Choroid plexus epithelial cell (primary cell): Measurements from ENCODE around the gene FLYWCH1.

Source experiments
- DNase-seq: peaks from one replicate; pipeline ENCODE4 v3.0.0-alpha.2; 2010; ENCODE audit warnings: low read depth
- H3K4me3 ChIP-seq: 2 replicates; pipeline ENCODE4 v1.5.1; 2011; ENCODE audit warnings: low read depth, mild to moderate bottlenecking, control low read depth, low read length, moderate library complexity
- CTCF ChIP-seq: conservative IDR thresholded peaks from 2 replicates; pipeline ENCODE4 v1.5.1; 2011; ENCODE audit warnings: low read depth, mild to moderate bottlenecking, control low read depth, inconsistent platforms, low read length, moderate library complexity

The FLYWCH1 gene

DNA sequence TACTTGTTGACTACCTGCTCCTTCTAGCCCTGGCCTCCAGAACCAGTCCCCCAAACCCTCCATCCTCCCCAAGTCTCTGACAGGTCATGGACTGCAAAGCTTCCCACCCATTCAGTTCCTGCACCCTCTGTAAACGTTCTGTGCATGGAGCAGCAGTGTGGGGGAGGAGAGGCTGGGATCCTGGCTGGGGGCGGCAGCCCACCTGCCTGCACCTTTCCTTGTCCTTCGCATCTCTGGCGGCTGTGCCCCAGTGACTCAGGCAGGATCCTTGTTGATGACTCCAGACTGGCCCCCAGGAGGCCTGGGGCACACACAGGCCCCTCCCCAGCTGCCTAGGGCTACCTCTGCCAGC is 70.1 kb downstream of the FLYWCH1 start:
- no peak for DNase-seq
- TF ChIP-seq CTCF: no peak
- no peak overlapping the region for H3K4me3 ChIP-seq

DNA sequence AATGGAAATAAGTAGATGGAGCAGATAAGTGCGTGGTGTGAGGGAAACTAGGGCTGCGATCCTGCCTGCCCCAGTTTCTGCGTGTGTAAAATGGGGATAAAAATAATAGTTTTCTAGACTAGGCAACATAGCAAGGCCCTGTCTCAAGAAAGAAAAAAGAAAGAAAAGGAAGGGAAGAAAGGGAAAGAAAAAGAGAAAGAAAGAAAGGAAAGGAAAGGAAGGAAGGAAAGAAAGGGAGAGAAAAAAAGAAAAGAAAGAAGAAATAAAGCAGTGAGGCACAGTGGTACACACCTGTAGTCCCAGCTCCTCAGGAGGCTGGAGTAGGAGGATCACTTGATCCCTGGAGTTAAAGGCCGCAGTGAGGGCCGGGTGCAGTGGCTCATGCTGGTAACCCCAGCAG is 70.7 kb downstream of the FLYWCH1 start:
- no peak for TF ChIP-seq CTCF
- no peak for DNase-seq
- H3K4me3 ChIP-seq: no peak overlapping the region

GRCh38 chr16:2983706-2984136 is 72.0 kb downstream of the FLYWCH1 start:
- peak overlapping the region; percentile 44 for H3K4me3 ChIP-seq
- peak; percentile 52 for TF ChIP-seq CTCF
- peak; percentile 69 for DNase-seq

GRCh38 chr16:2985462-2985861 is 73.7 kb downstream of the FLYWCH1 start:
- TF ChIP-seq CTCF: no peak
- no peak overlapping the region for H3K4me3 ChIP-seq
- no peak for DNase-seq

DNA sequence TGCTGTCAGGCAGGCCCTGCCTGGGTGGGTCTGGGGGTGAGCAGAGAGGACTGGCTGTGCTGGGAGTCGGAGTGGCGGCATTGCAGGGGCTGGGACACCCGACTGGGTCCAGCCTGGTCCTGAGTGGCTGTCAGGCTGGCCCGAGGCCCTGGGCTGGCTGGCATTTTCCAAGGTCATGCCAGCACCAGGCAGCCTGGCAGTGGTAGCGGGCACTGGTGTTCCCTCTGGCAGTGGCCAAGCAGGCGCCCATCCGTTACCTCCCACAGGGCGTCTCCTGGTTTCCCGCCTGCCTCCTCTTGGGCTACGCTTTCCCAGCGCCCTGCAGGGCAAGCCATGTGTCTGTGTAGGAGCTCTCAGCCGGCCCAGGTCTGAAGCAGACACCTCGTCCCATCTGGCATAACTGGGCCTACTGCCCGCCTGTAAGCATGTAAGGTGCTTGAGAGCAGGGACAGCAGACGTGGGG is 74.2 kb downstream of the FLYWCH1 start:
- DNase-seq: no peak
- no peak for TF ChIP-seq CTCF
- no peak overlapping the region for H3K4me3 ChIP-seq

- no peak overlapping the region for H3K4me3 ChIP-seq
- no peak for TF ChIP-seq CTCF
- DNase-seq: no peak
These were observed 75.0 kb downstream of the FLYWCH1 start for GRCh38 chr16:2986623-2987188.

DNA sequence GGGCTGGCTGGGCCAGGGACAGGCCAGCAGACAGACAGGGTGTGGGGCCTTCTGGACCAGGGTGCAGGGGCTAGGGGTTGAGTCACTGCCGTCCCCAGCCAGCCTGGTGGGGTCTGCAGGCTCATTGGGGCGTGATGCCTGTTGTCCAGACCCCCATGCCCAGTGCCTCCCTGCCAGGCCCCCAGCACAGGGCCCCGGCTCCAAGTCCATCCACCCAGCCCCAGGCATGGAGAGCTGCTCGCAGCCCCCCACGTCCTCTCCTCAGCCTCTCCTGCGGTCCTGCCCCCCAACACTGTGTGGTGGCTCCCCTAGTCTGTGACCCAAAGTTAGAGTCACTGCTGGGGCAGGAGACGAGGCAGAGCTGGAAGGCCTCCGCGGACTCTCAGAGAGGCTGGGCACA is 75.6 kb downstream of the FLYWCH1 start:
- no peak overlapping the region for H3K4me3 ChIP-seq
- TF ChIP-seq CTCF: no peak
- DNase-seq: no peak
